ENCODE measurements around the gene ZBTB9.
"Not testable (repeated sequence)": the region's sequence is repeated elsewhere in the genome, so short reads cannot be mapped to it uniquely, and the experiment has no call there.

The ZBTB9 gene

DNA sequence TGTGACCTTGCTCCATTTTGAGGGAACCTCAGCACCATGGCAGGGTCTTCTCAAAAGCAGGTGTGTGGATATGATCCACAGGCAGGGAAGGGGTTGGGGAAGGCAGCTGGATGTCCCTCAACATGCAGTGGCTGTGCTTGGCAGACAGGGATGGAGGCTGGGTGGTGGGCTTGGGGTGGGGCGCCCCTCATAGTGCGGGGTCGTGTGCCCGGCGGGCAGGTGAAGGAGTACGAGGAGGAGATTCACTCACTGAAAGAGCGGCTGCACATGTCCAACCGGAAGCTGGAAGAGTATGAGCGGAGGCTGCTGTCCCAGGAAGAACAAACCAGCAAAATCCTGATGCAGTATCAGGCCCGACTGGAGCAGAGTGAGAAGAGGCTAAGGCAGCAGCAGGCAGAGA, 8.0 kb upstream of the ZBTB9 start:
- no peak for DNase-seq
- no peak for TF ChIP-seq GATA1 (IDR thresholded peaks at IDR 0.05; ENCODE audit: low read depth, low read length)
- no peak for TF ChIP-seq POLR2A (IDR thresholded peaks at IDR 0.05; ENCODE audit: low read length)

- no peak for DNase-seq
- no peak for TF ChIP-seq POLR2A (IDR thresholded peaks at IDR 0.05; ENCODE audit: low read length)
- no peak for TF ChIP-seq GATA1 (IDR thresholded peaks at IDR 0.05; ENCODE audit: low read depth, low read length)
These were observed 3.9 kb upstream of the ZBTB9 start for GRCh38 chr6:33450434-33450833.

GRCh38 chr6:33451606-33452005, 2.8 kb upstream of the ZBTB9 start:
- no peak for DNase-seq
- TF ChIP-seq POLR2A (IDR thresholded peaks at IDR 0.05; ENCODE audit: low read length) (no peak), GATA1 (IDR thresholded peaks at IDR 0.05; ENCODE audit: low read depth, low read length) (no peak)

GRCh38 chr6:33452496-33452895, 1.9 kb upstream of the ZBTB9 start:
- no peak for DNase-seq

DNA sequence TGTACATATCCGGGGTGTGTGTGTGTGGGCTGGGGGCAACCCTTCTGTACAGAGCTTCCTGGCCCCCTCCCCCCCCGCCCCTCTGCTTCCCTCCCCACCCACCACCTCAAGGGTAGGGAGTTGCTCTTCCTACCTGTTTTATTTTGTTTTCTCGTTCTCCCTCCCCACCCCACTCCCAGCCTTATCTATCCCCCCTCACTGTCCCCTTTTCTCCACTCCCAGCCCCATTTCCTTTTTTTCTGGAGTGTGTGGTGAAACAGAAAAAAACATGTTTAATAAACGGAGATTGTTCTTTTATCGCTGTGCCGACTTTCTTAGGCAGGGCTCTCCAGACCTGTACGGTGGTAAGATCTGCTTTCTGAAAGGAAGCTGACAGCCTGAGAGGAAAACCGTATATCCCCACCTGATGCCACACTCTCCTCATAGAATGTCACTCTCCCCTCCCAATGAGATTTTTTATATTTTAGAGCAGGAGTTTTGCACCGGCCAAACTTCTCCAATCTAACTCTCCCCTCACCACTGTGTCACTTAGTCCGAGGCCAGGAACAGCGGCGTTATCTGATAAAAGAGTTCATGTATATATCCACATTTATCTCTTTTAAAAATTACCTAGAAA, 875 bp upstream of the ZBTB9 start:
- peak in 1 of 2 experiments; percentile 59 for DNase-seq
- no peak for TF ChIP-seq GATA1 (IDR thresholded peaks at IDR 0.05; ENCODE audit: low read depth, low read length)
- TF ChIP-seq POLR2A (IDR thresholded peaks at IDR 0.05; ENCODE audit: low read length), result no peak

More at GRCh38 chr6:33452496-33452895, 1.9 kb upstream of the ZBTB9 start:
- TF ChIP-seq GATA1 (IDR thresholded peaks at IDR 0.05; ENCODE audit: low read depth, low read length) (no peak), POLR2A (IDR thresholded peaks at IDR 0.05; ENCODE audit: low read length) (no peak)

DNA sequence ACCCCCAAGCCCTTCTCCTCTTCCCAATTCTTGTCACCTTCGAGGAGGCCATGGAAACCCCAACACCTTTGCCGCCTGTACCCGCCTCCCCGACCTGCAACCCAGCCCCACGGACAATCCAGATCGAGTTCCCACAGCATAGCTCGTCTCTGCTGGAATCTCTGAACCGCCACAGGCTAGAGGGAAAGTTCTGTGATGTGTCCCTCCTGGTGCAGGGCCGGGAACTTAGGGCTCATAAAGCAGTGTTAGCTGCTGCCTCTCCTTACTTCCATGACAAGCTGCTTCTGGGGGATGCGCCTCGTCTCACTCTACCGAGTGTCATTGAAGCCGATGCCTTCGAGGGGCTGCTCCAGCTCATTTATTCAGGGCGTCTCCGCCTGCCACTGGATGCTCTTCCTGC, 675 bp downstream of the ZBTB9 start:
- DNase-seq, result no peak
- no peak for TF ChIP-seq GATA1 (IDR thresholded peaks at IDR 0.05; ENCODE audit: low read depth, low read length)
- TF ChIP-seq POLR2A (IDR thresholded peaks at IDR 0.05; ENCODE audit: low read length), result no peak

- TF ChIP-seq GATA1 (IDR thresholded peaks at IDR 0.05; ENCODE audit: low read depth, low read length) (no peak), POLR2A (IDR thresholded peaks at IDR 0.05; ENCODE audit: low read length) (no peak)
These were observed 1.8 kb downstream of the ZBTB9 start for GRCh38 chr6:33456156-33456555.

GRCh38 chr6:33458676-33459075, 4.3 kb downstream of the ZBTB9 start:
- no peak for TF ChIP-seq GATA1 (IDR thresholded peaks at IDR 0.05; ENCODE audit: low read depth, low read length)
- no peak for TF ChIP-seq POLR2A (IDR thresholded peaks at IDR 0.05; ENCODE audit: low read length)
- no peak for DNase-seq

More at GRCh38 chr6:33456156-33456555, 1.8 kb downstream of the ZBTB9 start:
- DNase-seq, result no peak

GRCh38 chr6:33459226-33459625, 4.8 kb downstream of the ZBTB9 start:
- TF ChIP-seq GATA1 (IDR thresholded peaks at IDR 0.05; ENCODE audit: low read depth, low read length) (no peak), POLR2A (IDR thresholded peaks at IDR 0.05; ENCODE audit: low read length) (no peak)
- DNase-seq, result no peak

DNA sequence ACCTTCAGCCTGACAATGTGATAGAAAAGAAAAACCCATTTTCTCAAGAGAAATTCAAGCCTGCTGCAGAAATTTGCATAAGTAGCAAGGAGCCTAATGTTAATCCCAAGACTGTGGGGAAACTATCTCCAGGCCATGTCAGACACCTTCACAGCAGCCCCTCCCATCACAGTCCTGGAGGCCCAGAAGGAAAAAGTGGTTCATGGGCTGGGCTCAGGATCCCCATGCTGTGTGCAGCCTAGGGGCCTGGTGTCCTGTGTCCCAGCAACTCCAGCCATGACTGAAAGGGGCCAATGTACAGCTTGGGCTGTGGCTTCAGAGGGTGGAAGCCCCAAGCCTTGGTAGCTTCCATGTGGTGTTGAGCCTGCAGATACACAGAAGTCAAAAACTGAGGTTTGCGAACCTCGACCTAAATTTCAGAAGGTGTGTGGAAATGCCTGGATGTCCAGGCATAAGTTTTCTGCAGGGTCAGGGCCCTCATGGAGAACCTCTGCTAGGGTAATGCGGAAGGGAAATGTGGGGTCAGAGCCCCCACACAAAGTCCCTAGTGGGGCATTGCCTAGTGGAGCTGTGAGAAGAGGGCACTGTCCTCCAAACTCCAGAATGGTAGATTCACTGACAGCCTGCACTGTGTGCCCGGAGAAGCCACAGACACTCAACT, 11.8 kb downstream of the ZBTB9 start:
- no peak for TF ChIP-seq GATA1 (IDR thresholded peaks at IDR 0.05; ENCODE audit: low read depth, low read length)
- TF ChIP-seq POLR2A (IDR thresholded peaks at IDR 0.05; ENCODE audit: low read length), result no peak
- DNase-seq, result no peak

GRCh38 chr6:33467091-33467490, 12.7 kb downstream of the ZBTB9 start:
- no peak for TF ChIP-seq POLR2A (IDR thresholded peaks at IDR 0.05; ENCODE audit: low read length)
- TF ChIP-seq GATA1 (IDR thresholded peaks at IDR 0.05; ENCODE audit: low read depth, low read length), result no peak
- DNase-seq, result no peak

DNA sequence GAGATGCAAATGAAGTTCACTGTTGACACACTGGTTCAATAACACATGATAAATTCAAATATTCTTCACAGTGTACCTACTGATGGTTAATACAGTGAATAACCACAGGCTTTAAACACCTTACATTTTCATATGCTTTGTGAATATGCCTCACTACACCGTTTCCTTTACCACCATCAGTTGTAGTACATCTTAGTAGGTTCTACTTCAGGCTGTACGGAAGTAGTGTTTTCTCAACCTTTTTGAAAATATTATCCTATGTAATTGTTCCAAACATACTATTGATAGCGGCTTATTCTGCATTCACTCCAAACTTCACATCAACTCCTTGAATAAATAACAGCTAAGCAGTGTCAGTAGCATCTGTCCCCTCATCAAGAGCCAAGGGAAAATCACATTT, 15.3 kb downstream of the ZBTB9 start:
- no peak for DNase-seq
- TF ChIP-seq GATA1 (IDR thresholded peaks at IDR 0.05; ENCODE audit: low read depth, low read length), result no peak
- TF ChIP-seq POLR2A (IDR thresholded peaks at IDR 0.05; ENCODE audit: low read length), result no peak

DNA sequence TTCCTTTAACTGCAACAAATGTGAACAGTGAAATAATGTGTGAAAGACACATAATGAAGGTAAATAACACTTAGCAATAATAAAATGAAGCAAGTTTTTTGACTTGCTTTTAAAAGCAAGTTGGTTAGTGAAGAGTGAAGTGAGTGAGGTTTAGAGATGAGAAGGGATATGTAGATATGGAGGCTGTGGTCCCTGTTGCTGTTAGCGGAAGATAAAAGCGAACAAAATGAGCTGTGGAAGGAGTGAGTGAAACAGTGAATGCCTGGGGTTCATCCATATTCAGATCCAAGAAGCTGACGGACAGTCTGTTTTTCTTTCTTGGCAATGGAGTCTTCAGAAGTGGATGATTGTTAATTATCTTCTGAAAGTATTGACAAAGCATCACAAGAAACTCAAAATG, 23.5 kb downstream of the ZBTB9 start:
- no peak for DNase-seq
- TF ChIP-seq POLR2A (IDR thresholded peaks at IDR 0.05; ENCODE audit: low read length) (no peak), GATA1 (IDR thresholded peaks at IDR 0.05; ENCODE audit: low read depth, low read length) (no peak)

DNA sequence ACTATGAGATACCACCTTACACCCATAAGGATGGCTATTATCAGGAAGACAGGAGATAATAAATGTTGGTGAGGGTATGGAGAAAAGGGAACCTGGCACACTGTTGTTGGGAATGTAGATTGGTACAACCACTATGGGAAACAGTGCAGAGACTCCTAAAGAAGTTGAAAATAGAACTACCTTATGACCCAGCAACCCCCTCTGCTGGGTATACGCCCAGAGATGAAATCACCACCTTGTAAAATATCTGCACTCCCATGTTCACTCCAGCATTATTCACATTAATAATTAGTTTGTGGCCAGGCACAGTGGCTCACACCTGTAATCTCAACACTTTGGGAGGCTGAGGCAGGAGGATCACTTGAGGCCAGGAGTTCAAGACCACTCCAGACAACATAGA, 26.8 kb downstream of the ZBTB9 start:
- peak in 1 of 2 experiments; percentile 11 for DNase-seq

GRCh38 chr6:33482620-33483019, 28.2 kb downstream of the ZBTB9 start:
- DNase-seq, result not testable (repeated sequence)

More for the DNA sequence above, 26.8 kb downstream of the ZBTB9 start:
- no peak for TF ChIP-seq GATA1 (IDR thresholded peaks at IDR 0.05; ENCODE audit: low read depth, low read length)
- no peak for TF ChIP-seq POLR2A (IDR thresholded peaks at IDR 0.05; ENCODE audit: low read length)
